PC-9 (cell line): ENCODE measurements around the gene SH3PXD2B.

ENCODE experiments used
- EZH2 ChIP-seq: fragments of 200-600 bp; sonication (generic); IDR thresholded peaks from 2 replicates; pipeline ENCODE4 v1.8.0; 2017; ENCODE audit warnings: antibody characterized with exemption, low read depth
- TF ChIP-seq, protein P1 (sequence below): fragments of 200-600 bp; sonication (generic); conservative IDR thresholded peaks from 2 replicates; pipeline ENCODE4 v1.6.1; 2017; ENCODE audit warnings: mixed run types, antibody characterized with exemption, mild to moderate bottlenecking, moderate library complexity

DNA sequence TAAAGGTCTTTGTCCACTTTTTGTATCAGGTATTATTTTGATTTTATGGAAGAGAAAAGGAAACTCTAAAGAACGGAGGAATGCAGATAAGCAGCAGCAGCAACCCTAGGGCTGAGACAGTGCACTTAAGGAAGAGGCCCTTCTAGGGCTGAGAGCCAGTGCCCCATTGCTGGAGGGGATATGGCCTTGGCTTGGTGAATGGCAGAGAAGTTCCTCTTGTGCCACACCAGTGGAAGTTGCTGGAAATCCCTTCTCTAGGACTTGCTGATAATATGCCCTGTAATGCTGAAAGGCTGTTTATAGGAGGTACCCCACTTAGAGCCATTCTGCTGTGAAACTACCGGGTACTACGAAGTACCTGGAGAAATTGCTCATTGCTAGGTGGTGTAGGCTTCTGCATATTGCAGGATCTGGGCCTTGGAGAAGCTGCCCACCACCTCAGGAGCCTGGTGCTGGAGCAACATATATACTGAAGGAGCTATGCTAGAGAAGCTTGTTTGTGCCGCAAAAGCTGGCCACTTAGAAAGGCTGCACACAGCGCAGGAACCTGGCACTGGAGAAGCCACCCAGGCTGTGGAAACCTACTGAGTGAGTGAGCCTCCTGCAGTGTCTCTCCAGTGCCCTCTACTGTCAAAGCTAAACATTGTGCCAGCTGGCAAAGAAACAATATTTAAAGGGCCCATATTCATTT lies 161.1 kb downstream of the SH3PXD2B start:
- TF ChIP-seq, protein P1, sequence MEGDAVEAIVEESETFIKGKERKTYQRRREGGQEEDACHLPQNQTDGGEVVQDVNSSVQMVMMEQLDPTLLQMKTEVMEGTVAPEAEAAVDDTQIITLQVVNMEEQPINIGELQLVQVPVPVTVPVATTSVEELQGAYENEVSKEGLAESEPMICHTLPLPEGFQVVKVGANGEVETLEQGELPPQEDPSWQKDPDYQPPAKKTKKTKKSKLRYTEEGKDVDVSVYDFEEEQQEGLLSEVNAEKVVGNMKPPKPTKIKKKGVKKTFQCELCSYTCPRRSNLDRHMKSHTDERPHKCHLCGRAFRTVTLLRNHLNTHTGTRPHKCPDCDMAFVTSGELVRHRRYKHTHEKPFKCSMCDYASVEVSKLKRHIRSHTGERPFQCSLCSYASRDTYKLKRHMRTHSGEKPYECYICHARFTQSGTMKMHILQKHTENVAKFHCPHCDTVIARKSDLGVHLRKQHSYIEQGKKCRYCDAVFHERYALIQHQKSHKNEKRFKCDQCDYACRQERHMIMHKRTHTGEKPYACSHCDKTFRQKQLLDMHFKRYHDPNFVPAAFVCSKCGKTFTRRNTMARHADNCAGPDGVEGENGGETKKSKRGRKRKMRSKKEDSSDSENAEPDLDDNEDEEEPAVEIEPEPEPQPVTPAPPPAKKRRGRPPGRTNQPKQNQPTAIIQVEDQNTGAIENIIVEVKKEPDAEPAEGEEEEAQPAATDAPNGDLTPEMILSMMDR: peak; percentile 89
- no peak for TF ChIP-seq EZH2
